GM19397 (cell line): ENCODE measurements around the gene DUSP23.

Source experiments
- ATAC-seq: cut with Tn5 transposase; IDR thresholded peaks from one replicate; pipeline ENCODE4 v1.9.1; 2021; ENCODE audit warnings: mild to moderate bottlenecking, moderate library complexity; ENCODE audit not compliant: unreplicated experiment

DUSP23 gene

DNA sequence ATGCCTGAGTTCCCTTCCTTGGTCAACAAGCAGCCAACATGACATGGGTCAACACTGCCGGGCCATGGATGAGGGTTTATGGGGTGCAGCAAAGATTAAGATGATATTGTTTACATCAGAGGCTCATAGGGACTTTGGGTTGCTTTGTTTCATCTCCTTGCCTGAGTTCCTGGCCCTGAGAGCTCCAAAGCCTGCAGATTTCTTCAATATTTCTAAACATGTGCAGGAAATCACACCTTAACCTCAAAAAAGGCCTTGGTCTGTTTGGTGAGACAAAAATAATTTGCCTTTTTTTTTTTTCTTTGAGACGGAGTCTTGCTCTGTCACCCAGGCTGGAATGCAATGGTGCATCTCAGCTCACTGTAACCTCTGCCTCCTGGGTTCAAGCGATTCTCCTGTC, 46.8 kb downstream of the DUSP23 start:
- no peak for ATAC-seq

DNA sequence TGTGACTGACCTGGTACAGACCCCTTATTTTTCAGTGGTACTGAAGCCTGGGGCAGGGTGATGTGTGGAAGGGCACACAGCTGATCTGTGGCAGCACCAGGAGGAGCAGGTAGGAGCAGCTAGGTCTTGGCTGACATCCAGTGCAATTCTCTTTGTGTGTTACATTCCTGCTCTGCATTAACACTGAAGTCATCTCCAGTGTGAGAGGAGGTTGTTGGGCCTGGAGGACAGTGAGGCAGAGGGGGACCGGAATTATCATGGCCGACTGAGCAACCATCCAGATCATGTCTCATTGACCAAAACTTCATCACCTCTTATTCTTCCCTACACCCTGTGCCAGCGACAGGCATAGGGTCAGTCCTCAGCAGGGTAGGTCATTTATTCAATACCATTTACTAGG, 47.4 kb downstream of the DUSP23 start:
- ATAC-seq: no peak

DNA sequence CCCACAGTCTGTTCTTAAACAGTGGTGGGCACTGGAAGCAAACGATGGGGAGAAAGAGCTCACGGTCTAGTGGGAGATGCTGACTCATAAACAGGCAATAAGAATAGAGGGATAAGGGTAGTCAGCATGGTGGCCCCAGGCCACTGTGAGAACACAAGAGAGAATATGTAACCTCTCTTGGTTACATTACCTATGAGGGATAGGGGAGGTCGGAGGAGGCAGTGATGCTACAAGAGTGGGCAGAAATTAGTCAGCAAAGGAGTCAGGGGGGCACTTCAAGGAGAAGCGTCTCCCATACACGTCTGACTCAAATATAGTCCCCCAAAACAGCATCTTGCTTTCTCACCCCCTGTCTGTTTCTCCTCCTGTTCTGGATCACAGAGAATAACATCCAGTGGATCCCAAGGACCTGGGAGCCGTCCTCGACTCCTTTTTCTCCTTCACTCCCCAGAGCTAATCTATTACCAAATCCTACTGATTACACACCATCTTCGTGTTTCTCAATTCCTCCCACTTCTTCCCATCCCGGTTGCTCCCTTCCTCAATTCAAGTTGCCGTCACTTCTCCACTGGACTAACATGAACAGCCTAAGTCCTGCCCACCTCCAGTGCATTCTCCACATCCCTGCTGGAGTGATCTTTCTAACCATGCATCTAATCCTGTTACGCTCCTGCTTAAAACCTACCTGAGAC, 48.0 kb downstream of the DUSP23 start:
- no peak for ATAC-seq

DNA sequence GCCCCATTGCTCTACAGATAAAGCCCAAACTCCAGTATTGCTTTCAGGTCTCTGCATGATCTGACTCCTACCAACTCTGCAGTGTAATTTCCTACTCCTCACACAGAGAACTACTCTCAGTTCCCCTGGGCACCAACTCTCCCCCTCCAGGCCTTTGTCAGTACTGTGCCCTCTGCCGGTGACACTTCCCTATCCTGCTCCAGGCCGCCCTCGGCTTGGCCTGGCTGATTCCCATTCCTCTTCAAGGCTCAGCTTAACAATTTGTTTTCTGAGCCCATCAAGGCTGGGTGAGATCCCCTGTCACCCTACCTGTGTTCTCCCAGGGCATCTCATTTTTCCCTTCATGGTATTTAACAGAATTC, 48.5 kb downstream of the DUSP23 start:
- ATAC-seq: peak; percentile 44

DNA sequence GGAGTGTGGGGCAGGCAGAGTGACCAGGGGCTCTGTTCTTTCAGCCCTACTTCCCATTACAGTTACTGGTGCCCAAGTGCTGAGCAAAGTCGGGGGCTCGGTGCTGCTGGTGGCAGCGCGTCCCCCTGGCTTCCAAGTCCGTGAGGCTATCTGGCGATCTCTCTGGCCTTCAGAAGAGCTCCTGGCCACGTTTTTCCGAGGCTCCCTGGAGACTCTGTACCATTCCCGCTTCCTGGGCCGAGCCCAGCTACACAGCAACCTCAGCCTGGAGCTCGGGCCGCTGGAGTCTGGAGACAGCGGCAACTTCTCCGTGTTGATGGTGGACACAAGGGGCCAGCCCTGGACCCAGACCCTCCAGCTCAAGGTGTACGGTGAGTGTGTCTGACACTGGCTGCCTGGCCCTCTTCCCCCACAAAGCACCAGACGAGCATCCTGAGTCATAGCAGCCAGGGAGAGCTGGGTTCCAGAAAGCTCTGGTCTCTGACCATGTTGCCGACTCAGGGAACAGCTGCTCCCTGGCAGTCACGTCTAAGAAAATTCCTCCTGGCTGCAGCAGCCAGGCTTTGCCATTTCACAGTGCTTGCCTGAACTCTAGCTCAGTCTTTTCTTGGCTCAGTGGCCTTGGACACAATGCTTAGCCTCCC, 49.2 kb downstream of the DUSP23 start:
- no peak for ATAC-seq

DNA sequence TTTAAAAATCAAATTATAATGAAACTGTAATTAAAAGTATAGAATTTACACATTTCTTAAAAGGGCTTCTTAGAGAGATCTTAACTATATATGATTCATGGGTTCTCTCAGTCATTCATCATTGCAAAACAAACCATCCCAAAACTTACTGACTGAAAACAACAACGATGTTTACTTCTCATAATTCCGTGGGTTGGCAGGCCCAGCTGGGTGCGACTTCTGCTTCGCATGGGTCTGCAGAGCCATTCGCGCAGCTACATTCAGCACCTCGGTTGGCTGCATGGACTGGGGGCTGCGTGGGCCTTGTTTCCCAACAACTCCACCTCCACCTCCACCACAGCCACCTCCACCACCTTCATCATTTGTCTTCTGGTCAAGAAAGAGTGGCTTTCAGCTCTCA, 50.0 kb downstream of the DUSP23 start:
- no peak for ATAC-seq

DNA sequence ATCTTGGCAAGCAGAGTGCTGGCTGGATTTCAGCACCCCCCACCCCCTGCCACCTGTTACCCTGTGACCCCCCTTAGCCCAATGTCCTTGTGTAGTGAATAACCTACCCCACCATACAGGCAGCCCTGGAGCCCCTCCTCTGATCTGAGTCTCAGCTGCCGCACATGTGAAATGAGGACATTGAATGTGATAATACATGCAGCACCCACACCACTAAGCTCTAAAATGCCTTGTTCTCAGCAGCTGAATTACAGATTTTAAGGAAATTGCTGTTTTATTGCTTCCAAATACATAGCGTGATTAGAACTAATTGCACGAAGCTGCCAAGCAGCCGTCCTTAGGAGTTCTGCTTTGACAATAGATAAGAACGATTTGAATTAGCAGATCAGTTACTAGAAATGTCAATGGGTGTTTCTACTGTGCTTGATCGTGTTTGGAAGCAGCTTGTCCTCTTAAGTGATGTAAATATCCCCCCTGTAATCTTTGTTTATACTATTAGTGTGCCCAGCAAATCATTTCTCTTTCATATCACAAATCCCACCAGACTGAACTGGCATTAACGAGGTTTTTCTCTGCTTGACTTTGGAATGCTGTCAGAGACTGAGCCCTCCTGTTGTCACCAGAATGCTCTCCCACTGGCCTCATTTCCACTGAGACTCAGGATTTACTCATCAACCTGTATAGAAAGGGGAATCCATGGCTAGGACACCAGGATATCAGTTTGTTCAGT, 50.8 kb downstream of the DUSP23 start:
- ATAC-seq: no peak
